Measurements from ENCODE around the gene UNC5C. TPM values are rescaled to one million over a fixed set of nuclear protein-coding genes. Genes with fewer than 3 reads are reported as not detected.
"Not testable (repeated sequence)": the region's sequence is repeated elsewhere in the genome, so short reads cannot be mapped to it uniquely, and the experiment has no call there.

The UNC5C gene
- total and polyA plus RNA-seq, 9 donors, result 0.45 to 1.3 (median 0.80) TPM

DNA sequence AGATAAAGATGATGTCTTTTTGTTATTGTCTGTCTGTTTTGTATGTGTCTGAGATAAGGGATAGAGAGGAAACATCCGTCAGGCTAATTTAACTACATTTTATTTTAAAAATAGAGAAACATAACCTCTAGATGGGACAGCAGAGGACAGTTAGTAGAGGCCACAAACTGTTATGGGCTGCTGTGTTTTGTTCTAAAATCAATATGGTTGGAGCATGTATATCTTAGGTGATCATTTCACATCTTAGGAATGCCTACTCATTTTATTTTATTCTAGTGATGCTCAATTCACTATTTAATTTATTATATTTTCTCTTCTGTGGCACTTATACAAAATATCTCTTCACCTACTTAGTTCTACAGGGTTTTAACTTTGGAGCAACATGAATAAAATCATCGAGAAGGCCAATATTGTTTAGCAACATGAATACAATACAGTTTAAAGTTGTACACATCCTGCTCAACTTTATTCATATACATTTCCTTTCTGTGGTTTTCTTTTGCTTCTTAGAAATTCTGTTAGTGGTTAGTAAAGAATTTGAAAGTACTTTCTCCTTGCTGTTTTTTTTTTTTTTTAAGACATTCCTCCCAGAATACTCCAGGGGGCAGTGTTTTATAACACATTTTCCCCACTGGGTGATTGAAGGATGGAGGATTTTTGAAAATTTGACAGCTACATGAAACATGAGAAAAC, 392.9 kb downstream of the UNC5C start:
- Histone ChIP-seq H3K4me1 (ENCODE audit: control insufficient read depth, insufficient read depth, low read length) (no peaks in the 10 kb centered on the region), H3K36me3 (ENCODE audit: control insufficient read depth, insufficient read depth, low read length) (peaks cover 3% of the 10 kb centered on the region), H3K9me3 (replicated peaks; ENCODE audit: control insufficient read depth, low read depth, low read length) (no peaks in the 10 kb centered on the region), H3K27ac (ENCODE audit: low read length) (no peak overlapping the region), H3K4me3 (ENCODE audit: low read length) (no peak overlapping the region), H3K27me3 (ENCODE audit: control insufficient read depth, insufficient read depth, low read length) (no peaks in the 10 kb centered on the region)
- WGBS (ENCODE audit: insufficient coverage), result no CpG with 5 or more reads among the region's 2 CpGs
- peak; percentile 81 for DNase-seq

DNA sequence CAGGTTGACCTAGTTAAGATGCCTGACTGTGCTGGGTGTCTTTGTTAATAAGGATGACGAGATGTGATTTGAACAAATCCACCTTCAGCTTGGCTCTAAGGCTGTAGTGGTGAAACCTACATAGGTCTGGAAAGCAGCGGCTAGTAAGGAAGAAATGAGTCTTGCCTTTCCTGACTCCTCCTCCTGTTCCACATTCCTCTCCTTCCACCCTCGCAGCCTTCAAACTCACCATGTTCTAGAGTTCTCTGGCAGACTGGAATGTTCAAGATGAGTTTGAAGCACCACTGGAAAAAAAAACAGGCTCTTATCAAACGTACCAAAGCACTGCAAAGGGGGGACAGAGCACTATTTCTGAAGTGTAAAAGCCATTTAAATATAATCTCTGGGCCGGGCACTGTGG, 395.6 kb downstream of the UNC5C start:
- 79% methylated on average over 4 of the region's 5 CpGs for WGBS (ENCODE audit: insufficient coverage)
- H3K36me3 ChIP-seq (ENCODE audit: control insufficient read depth, insufficient read depth, low read length), result peaks cover 3% of the 10 kb centered on the region
- H3K27ac ChIP-seq (ENCODE audit: low read length), result no peak overlapping the region
- H3K27me3 ChIP-seq (ENCODE audit: control insufficient read depth, insufficient read depth, low read length), result no peaks in the 10 kb centered on the region
- no peaks in the 10 kb centered on the region for H3K9me3 ChIP-seq (replicated peaks; ENCODE audit: control insufficient read depth, low read depth, low read length)
- no peaks in the 10 kb centered on the region for H3K4me1 ChIP-seq (ENCODE audit: control insufficient read depth, insufficient read depth, low read length)
- H3K4me3 ChIP-seq (ENCODE audit: low read length), result no peak overlapping the region
- no peak for DNase-seq

DNA sequence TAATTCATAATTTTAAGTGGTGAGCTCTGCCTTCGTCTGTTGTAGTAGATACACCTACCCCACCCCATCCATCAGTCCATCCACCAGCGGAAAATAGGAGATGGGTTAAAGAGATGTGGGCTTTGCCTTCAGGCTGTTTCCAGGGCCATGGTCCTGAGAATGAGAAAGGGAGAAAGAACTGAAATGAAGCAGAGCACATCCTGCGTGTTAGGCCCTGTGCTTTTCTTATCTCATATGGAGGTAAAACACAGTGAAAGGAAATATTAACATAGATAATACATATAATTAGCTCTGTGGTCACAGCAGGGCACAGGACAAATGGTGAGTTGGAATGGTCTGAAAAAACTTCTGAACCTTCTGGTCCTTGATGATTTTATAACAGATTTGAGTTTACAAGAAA, 397.5 kb downstream of the UNC5C start:
- no CpG with 5 or more reads among the region's 3 CpGs for WGBS (ENCODE audit: insufficient coverage)
- no peak for DNase-seq
- Histone ChIP-seq H3K27me3 (ENCODE audit: control insufficient read depth, insufficient read depth, low read length) (no peaks in the 10 kb centered on the region), H3K4me1 (ENCODE audit: control insufficient read depth, insufficient read depth, low read length) (no peaks in the 10 kb centered on the region), H3K9me3 (replicated peaks; ENCODE audit: control insufficient read depth, low read depth, low read length) (no peaks in the 10 kb centered on the region), H3K27ac (ENCODE audit: low read length) (no peak overlapping the region), H3K4me3 (ENCODE audit: low read length) (no peak overlapping the region), H3K36me3 (ENCODE audit: control insufficient read depth, insufficient read depth, low read length) (peaks cover 3% of the 10 kb centered on the region)

GRCh38 chr4:95142932-95143331, 405.8 kb downstream of the UNC5C start:
- Histone ChIP-seq H3K27me3 (ENCODE audit: control insufficient read depth, insufficient read depth, low read length) (no peaks in the 10 kb centered on the region), H3K4me1 (ENCODE audit: control insufficient read depth, insufficient read depth, low read length) (no peaks in the 10 kb centered on the region), H3K27ac (ENCODE audit: low read length) (no peak overlapping the region), H3K4me3 (ENCODE audit: low read length) (no peak overlapping the region), H3K36me3 (ENCODE audit: control insufficient read depth, insufficient read depth, low read length) (no peaks in the 10 kb centered on the region), H3K9me3 (replicated peaks; ENCODE audit: control insufficient read depth, low read depth, low read length) (peaks cover 5% of the 10 kb centered on the region)
- 56% methylated on average over 3 of the region's 4 CpGs for WGBS (ENCODE audit: insufficient coverage)
- DNase-seq, result peak; percentile 14

DNA sequence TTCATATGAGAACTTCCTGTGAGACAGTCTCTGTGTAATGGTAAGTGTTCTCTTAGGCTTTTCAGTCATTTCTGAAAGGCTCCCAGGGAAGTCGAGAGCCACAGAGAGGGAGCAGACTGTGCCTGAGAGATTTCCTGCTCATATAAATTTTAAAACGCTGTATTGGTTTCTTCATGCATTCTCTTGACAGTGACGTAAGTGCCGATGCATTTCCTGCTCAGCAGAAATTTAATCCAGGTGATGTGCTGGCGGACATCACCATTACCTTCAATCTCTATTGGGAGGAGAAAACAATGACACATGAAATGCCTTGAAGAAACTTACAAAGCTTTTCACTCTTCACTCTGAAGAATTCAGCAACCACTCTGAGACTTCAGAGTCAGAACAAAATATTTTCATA, 407.4 kb downstream of the UNC5C start:
- Histone ChIP-seq H3K36me3 (ENCODE audit: control insufficient read depth, insufficient read depth, low read length) (no peaks in the 10 kb centered on the region), H3K4me3 (ENCODE audit: low read length) (no peak overlapping the region), H3K9me3 (replicated peaks; ENCODE audit: control insufficient read depth, low read depth, low read length) (peaks cover 5% of the 10 kb centered on the region), H3K27me3 (ENCODE audit: control insufficient read depth, insufficient read depth, low read length) (no peaks in the 10 kb centered on the region), H3K4me1 (ENCODE audit: control insufficient read depth, insufficient read depth, low read length) (no peaks in the 10 kb centered on the region), H3K27ac (ENCODE audit: low read length) (no peak overlapping the region)
- no peak for DNase-seq
- WGBS (ENCODE audit: insufficient coverage), result 20% methylated on average over 1 of the region's 5 CpGs

GRCh38 chr4:95139424-95139823, 409.3 kb downstream of the UNC5C start:
- not testable (repeated sequence) for DNase-seq; H3K27me3 ChIP-seq (ENCODE audit: control insufficient read depth, insufficient read depth, low read length); H3K27ac ChIP-seq (ENCODE audit: low read length); H3K4me3 ChIP-seq (ENCODE audit: low read length); H3K9me3 ChIP-seq (replicated peaks; ENCODE audit: control insufficient read depth, low read depth, low read length); H3K36me3 ChIP-seq (ENCODE audit: control insufficient read depth, insufficient read depth, low read length); H3K4me1 ChIP-seq (ENCODE audit: control insufficient read depth, insufficient read depth, low read length)
- 97% methylated on average over 8 of the region's 14 CpGs for WGBS (ENCODE audit: insufficient coverage)

GRCh38 chr4:95134016-95134415, 414.8 kb downstream of the UNC5C start:
- H3K27ac ChIP-seq (ENCODE audit: low read length); H3K36me3 ChIP-seq (ENCODE audit: control insufficient read depth, insufficient read depth, low read length); DNase-seq; H3K9me3 ChIP-seq (replicated peaks; ENCODE audit: control insufficient read depth, low read depth, low read length); H3K27me3 ChIP-seq (ENCODE audit: control insufficient read depth, insufficient read depth, low read length); H3K4me1 ChIP-seq (ENCODE audit: control insufficient read depth, insufficient read depth, low read length); H3K4me3 ChIP-seq (ENCODE audit: low read length): not testable (repeated sequence)
- WGBS (ENCODE audit: insufficient coverage), result 75% methylated on average over 1 of the region's 4 CpGs

DNA sequence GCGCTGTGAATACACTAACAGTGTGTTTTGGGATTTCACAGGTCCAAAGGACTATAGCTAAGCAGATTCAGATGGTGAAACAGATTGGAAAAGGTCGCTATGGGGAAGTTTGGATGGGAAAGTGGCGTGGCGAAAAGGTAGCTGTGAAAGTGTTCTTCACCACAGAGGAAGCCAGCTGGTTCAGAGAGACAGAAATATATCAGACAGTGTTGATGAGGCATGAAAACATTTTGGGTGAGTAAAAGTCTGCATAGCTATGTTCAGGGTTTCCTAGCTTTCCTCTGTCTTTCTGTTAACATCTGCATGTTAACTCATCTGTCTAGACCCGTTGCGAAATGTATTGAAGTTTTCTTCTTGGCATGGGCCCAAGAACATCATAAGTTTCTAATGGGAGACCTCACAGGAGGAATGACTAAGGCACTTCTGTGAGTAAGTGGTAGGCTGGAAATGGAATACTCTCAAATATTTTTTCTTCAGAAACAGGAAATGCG, 418.9 kb downstream of the UNC5C start:
- 29% methylated on average over 4 of the region's 7 CpGs for WGBS (ENCODE audit: insufficient coverage)
- no peaks in the 10 kb centered on the region for H3K9me3 ChIP-seq (replicated peaks; ENCODE audit: control insufficient read depth, low read depth, low read length)
- H3K27me3 ChIP-seq (ENCODE audit: control insufficient read depth, insufficient read depth, low read length), result no peaks in the 10 kb centered on the region
- peak; percentile 95 for DNase-seq
- no peak overlapping the region for H3K4me3 ChIP-seq (ENCODE audit: low read length)
- H3K36me3 ChIP-seq (ENCODE audit: control insufficient read depth, insufficient read depth, low read length), result peaks cover 2% of the 10 kb centered on the region
- peaks cover 2% of the 10 kb centered on the region for H3K4me1 ChIP-seq (ENCODE audit: control insufficient read depth, insufficient read depth, low read length)
- peak overlapping the region; percentile 49 for H3K27ac ChIP-seq (ENCODE audit: low read length)

- H3K27me3 ChIP-seq (ENCODE audit: control insufficient read depth, insufficient read depth, low read length), result no peaks in the 10 kb centered on the region
- H3K27ac ChIP-seq (ENCODE audit: low read length), result no peak overlapping the region
- peaks cover 2% of the 10 kb centered on the region for H3K4me1 ChIP-seq (ENCODE audit: control insufficient read depth, insufficient read depth, low read length)
- H3K4me3 ChIP-seq (ENCODE audit: low read length), result no peak overlapping the region
- H3K9me3 ChIP-seq (replicated peaks; ENCODE audit: control insufficient read depth, low read depth, low read length), result no peaks in the 10 kb centered on the region
- H3K36me3 ChIP-seq (ENCODE audit: control insufficient read depth, insufficient read depth, low read length), result peaks cover 2% of the 10 kb centered on the region
- 35% methylated on average over 2 of the region's 4 CpGs for WGBS (ENCODE audit: insufficient coverage)
- peak; percentile 19 for DNase-seq
Measured at GRCh38 chr4:95129031-95129430, 419.7 kb downstream of the UNC5C start.

GRCh38 chr4:95124906-95125504, 423.8 kb downstream of the UNC5C start:
- Histone ChIP-seq H3K27me3 (ENCODE audit: control insufficient read depth, insufficient read depth, low read length) (no peaks in the 10 kb centered on the region), H3K36me3 (ENCODE audit: control insufficient read depth, insufficient read depth, low read length) (no peaks in the 10 kb centered on the region), H3K9me3 (replicated peaks; ENCODE audit: control insufficient read depth, low read depth, low read length) (no peaks in the 10 kb centered on the region), H3K4me3 (ENCODE audit: low read length) (no peak overlapping the region), H3K4me1 (ENCODE audit: control insufficient read depth, insufficient read depth, low read length) (peaks cover 2% of the 10 kb centered on the region), H3K27ac (ENCODE audit: low read length) (no peak overlapping the region)
- 20% methylated on average over 1 of the region's 4 CpGs for WGBS (ENCODE audit: insufficient coverage)
- DNase-seq, result peak; percentile 83

Measured in muscle of leg (tissue), 11 donors.